ENCODE measurements around the gene RAX. TPM values are rescaled to one million over a fixed set of nuclear protein-coding genes. Genes with fewer than 3 reads are reported as not detected.

The RAX gene
- total and polyA plus RNA-seq, 4 donors: 0.02 TPM; not detected in 3

- Histone ChIP-seq H3K4me3 (no peak overlapping the region), H3K9me3 (ENCODE audit: control insufficient read depth in 4 of 4, insufficient read depth in 3 of 4, low read length in 3 of 4) (peaks cover 0 to 13% (median 0%) of the 10 kb centered on the region in 4 donors), H3K27ac (ENCODE audit: low read depth in 1 of 2, low read length in 1 of 2) (no peak overlapping the region), H3K4me1 (ENCODE audit: control insufficient read depth in 5 of 5, insufficient read depth in 5 of 5, low read length in 5 of 5) (peaks cover 0 to 17% (median 0%) of the 10 kb centered on the region in 5 donors), H3K27me3 (ENCODE audit: control insufficient read depth in 3 of 3, insufficient read depth in 3 of 3, low read length in 2 of 3) (peaks cover 5 to 88% (median 86%) of the 10 kb centered on the region in 3 donors), H3K9ac (ENCODE audit: insufficient read depth in 1 of 2, low read length in 2 of 2) (no peak overlapping the region), H3K36me3 (ENCODE audit: control insufficient read depth in 4 of 4, insufficient read depth in 4 of 4, low read length in 4 of 4) (no peaks in the 10 kb centered on the region)
- no peak for TF ChIP-seq CTCF (IDR thresholded peaks at IDR 0.05; ENCODE audit: control extremely low read depth, extremely low read depth)
- DNase-seq (no peak), ATAC-seq (ENCODE audit: insufficient read depth, low FRiP score) (no peak)
- 19 to 33% methylated on average over 1 of the region's 1 CpG for WGBS, 2 donors
Observed at GRCh38 chr18:59266459-59266858, 6.8 kb downstream of the RAX start.

GRCh38 chr18:59265974-59266369 is 7.3 kb downstream of the RAX start:
- no peak for DNase-seq
- no peak overlapping the region for H3K4me3 ChIP-seq
- no peak for TF ChIP-seq CTCF (IDR thresholded peaks at IDR 0.05; ENCODE audit: control extremely low read depth, extremely low read depth)
- no peak overlapping the region for H3K9ac ChIP-seq (ENCODE audit: insufficient read depth in 1 of 2, low read length in 2 of 2)
- no peak overlapping the region for H3K27ac ChIP-seq (ENCODE audit: low read depth in 1 of 2, low read length in 1 of 2)
- H3K27me3 ChIP-seq (ENCODE audit: control insufficient read depth in 3 of 3, insufficient read depth in 3 of 3, low read length in 2 of 3): peaks cover 5 to 83% (median 81%) of the 10 kb centered on the region in 3 donors
- peaks cover 0 to 13% (median 0%) of the 10 kb centered on the region in 4 donors for H3K9me3 ChIP-seq (ENCODE audit: control insufficient read depth in 4 of 4, insufficient read depth in 3 of 4, low read length in 3 of 4)
- H3K4me1 ChIP-seq (ENCODE audit: control insufficient read depth in 5 of 5, insufficient read depth in 5 of 5, low read length in 5 of 5): peaks cover 0 to 17% (median 0%) of the 10 kb centered on the region in 5 donors
- no peak for ATAC-seq (ENCODE audit: insufficient read depth, low FRiP score)
- H3K36me3 ChIP-seq (ENCODE audit: control insufficient read depth in 4 of 4, insufficient read depth in 4 of 4, low read length in 4 of 4): no peaks in the 10 kb centered on the region
- 14 to 16% methylated on average over 12 of the region's 12 CpGs for WGBS, 2 donors

- DNase-seq (no peak), ATAC-seq (ENCODE audit: insufficient read depth, low FRiP score) (peak; percentile 38)
- H3K4me1 ChIP-seq (ENCODE audit: control insufficient read depth in 5 of 5, insufficient read depth in 5 of 5, low read length in 5 of 5): peaks cover 0 to 17% (median 0%) of the 10 kb centered on the region in 5 donors
- H3K27me3 ChIP-seq (ENCODE audit: control insufficient read depth in 3 of 3, insufficient read depth in 3 of 3, low read length in 2 of 3): peaks cover 5 to 77% (median 75%) of the 10 kb centered on the region in 3 donors
- no peaks in the 10 kb centered on the region for H3K36me3 ChIP-seq (ENCODE audit: control insufficient read depth in 4 of 4, insufficient read depth in 4 of 4, low read length in 4 of 4)
- H3K9me3 ChIP-seq (ENCODE audit: control insufficient read depth in 4 of 4, insufficient read depth in 3 of 4, low read length in 3 of 4): peaks cover 0 to 11% (median 0%) of the 10 kb centered on the region in 4 donors
- TF ChIP-seq CTCF (IDR thresholded peaks at IDR 0.05; ENCODE audit: control extremely low read depth, extremely low read depth): no peak
- 3 to 4% methylated on average over 38 of the region's 38 CpGs for WGBS, 2 donors
- H3K4me3 ChIP-seq: no peak overlapping the region
- no peak overlapping the region for H3K9ac ChIP-seq (ENCODE audit: insufficient read depth in 1 of 2, low read length in 2 of 2)
- H3K27ac ChIP-seq (ENCODE audit: low read depth in 1 of 2, low read length in 1 of 2): no peak overlapping the region
Observed at GRCh38 chr18:59265246-59265973, 7.8 kb downstream of the RAX start.
